ENCODE results near the gene ANTXR2. TPM values are rescaled to one million over a fixed set of nuclear protein-coding genes. Genes with fewer than 3 reads are reported as not detected.

ANTXR2 gene
- total RNA-seq, 1 donor from 2014 or later, result 64.6 TPM

DNA sequence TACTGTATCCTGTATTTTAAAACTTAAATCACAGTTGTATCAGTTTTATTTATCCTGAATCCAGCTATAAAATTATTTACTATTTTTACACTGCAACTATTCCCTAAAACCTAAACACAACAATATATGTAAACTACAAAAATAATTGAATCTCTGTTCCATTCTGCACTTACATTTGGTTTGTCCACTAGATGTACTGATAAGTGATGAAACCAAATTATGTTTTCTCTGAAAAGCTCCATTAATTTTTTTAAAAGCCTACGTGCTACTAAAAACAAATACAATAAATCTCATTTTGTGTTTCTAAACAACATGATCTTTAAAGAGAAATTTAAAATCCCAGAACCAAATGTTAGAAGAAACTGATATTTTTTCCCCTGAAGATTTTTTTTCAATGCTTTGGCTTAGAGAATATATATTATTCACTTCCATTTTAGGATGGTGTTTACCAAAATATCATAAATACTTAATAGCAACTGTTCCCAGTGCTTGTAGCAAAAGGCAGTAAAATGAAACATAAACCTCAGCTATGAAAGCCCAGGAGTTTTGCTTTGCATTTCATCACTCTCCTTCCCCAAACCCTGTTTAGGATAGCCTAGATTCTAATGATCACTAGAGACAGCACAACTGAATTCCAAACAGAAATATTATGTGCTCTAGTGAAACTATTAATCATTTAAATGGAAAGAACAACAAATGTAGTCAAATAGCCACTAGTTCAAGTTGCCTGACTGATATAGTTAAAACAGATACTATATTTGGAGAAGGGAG, 19.7 kb downstream of the ANTXR2 start:
- TF ChIP-seq POLR2A (IDR thresholded peaks at IDR 0.05), result no peak
- TF ChIP-seq, protein P1, sequence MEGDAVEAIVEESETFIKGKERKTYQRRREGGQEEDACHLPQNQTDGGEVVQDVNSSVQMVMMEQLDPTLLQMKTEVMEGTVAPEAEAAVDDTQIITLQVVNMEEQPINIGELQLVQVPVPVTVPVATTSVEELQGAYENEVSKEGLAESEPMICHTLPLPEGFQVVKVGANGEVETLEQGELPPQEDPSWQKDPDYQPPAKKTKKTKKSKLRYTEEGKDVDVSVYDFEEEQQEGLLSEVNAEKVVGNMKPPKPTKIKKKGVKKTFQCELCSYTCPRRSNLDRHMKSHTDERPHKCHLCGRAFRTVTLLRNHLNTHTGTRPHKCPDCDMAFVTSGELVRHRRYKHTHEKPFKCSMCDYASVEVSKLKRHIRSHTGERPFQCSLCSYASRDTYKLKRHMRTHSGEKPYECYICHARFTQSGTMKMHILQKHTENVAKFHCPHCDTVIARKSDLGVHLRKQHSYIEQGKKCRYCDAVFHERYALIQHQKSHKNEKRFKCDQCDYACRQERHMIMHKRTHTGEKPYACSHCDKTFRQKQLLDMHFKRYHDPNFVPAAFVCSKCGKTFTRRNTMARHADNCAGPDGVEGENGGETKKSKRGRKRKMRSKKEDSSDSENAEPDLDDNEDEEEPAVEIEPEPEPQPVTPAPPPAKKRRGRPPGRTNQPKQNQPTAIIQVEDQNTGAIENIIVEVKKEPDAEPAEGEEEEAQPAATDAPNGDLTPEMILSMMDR (IDR thresholded peaks at IDR 0.05), result no peak

DNA sequence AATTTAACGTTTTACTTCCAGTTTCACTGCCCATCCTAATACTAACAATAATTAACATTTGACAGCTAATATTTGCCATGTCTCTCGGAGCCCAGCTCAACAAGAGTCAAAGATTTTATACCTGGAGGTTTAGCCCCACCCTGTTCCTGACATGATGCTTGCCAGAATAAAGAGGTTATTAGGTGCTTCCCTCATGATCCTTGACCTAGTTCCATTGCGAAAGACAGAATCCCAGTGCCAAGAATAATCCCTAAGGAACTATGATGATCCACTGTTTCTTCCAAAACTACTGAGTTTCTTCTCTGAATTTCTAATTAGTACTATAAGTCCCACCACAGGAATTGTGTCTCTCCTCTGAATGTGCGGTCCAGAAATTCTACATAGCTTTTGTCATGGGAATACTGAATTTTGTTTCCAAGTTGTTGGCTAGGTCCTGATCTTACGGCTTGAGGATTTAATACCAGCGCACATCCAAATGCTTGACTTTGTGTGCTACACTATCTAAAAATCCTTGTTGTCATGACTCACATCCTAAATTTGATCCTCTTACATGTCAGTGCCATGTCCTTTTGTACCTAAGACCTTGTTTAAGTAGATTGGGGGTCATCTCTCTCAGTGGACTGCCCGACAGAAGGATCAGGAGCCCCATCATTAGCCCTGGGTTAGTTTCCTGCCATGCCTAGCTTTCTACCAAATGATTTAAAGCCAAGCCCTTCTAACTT, 23.1 kb downstream of the ANTXR2 start:
- Histone ChIP-seq H3K27ac (peak overlapping the region; percentile 30), H3K9me3 (no peaks in the 10 kb centered on the region), H3K36me3 (peaks cover 0 to 3% of the 10 kb centered on the region in 2 donors), H3K4me1 (peaks cover 26% of the 10 kb centered on the region), H3K27me3 (no peaks in the 10 kb centered on the region), H3K4me3 (no peak overlapping the region)
- TF ChIP-seq, protein P1 (IDR thresholded peaks at IDR 0.05), result no peak
- no peak for TF ChIP-seq POLR2A (IDR thresholded peaks at IDR 0.05)
- no peak for TF ChIP-seq POLR2AphosphoS5 (IDR thresholded peaks at IDR 0.05; ENCODE audit: insufficient read depth in 1 of 2, low read depth in 1 of 2)
- DNase-seq (ENCODE audit: extremely low spot score in 2 of 2), result no peak
- intact Hi-C loops (cut with DNase I), result no loop called here

More for the DNA sequence above, 19.7 kb downstream of the ANTXR2 start:
- Histone ChIP-seq H3K36me3 (peaks cover 0 to 6% of the 10 kb centered on the region in 2 donors), H3K4me3 (no peak overlapping the region), H3K9me3 (no peaks in the 10 kb centered on the region), H3K27me3 (no peaks in the 10 kb centered on the region), H3K4me1 (peaks cover 14% of the 10 kb centered on the region), H3K27ac (no peak overlapping the region)
- intact Hi-C loops (cut with DNase I), result no loop called here
- no peak for DNase-seq (ENCODE audit: extremely low spot score in 2 of 2)

DNA sequence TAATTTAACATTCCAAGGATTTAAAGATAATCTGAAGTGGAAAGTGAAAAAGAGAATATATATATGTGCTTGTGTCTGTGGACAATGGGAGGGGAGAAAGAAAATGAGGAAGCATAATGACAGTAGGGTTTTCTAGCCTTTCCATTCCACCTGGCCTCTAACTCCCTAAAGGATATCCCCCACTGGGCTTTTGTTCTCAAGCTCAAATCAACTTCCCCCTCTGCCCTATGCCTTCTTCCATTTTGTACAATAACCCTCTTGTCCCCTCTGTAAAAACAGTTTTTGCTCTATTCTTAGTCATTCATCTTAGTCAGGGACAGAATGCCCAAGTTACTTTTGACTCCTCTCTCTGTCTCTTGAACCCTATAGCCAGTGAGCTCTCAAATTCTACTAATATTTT, 23.6 kb downstream of the ANTXR2 start:
- no peak for TF ChIP-seq POLR2AphosphoS5 (IDR thresholded peaks at IDR 0.05; ENCODE audit: insufficient read depth in 1 of 2, low read depth in 1 of 2)
- TF ChIP-seq POLR2A (IDR thresholded peaks at IDR 0.05), result no peak
- TF ChIP-seq, protein P1 (IDR thresholded peaks at IDR 0.05), result no peak
- intact Hi-C loops (cut with DNase I), result no loop called here
- Histone ChIP-seq H3K36me3 (no peaks in the 10 kb centered on the region), H3K27ac (peak overlapping the region; percentile 30), H3K4me1 (peaks cover 26% of the 10 kb centered on the region), H3K9me3 (no peaks in the 10 kb centered on the region), H3K4me3 (no peak overlapping the region), H3K27me3 (no peaks in the 10 kb centered on the region)
- no peak for DNase-seq (ENCODE audit: extremely low spot score in 2 of 2)

DNA sequence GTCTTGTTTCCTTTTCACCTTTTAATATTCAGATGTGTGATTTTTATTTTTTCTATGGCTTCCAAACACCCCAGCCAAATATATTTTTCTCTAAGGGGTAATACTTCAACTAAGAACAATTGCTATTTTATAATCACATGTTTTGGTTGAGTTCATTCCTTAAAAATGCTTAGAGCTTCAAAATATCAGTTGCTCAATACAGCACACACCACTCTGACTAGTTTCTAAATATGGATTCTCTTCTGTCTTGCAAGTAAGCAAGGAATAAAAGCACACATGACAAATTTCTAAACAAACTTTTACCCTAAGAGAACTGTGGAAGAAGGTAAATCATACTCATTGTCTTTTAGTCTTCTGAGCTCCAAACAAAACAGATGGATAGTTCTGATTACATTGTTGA, 27.2 kb downstream of the ANTXR2 start:
- H3K4me3 ChIP-seq, result no peak overlapping the region
- H3K36me3 ChIP-seq, result no peaks in the 10 kb centered on the region
- H3K9me3 ChIP-seq, result no peaks in the 10 kb centered on the region
- no peak for DNase-seq (ENCODE audit: extremely low spot score in 2 of 2)
- peaks cover 33% of the 10 kb centered on the region for H3K4me1 ChIP-seq
- intact Hi-C loops (cut with DNase I), result no loop called here
- H3K27me3 ChIP-seq, result no peaks in the 10 kb centered on the region
- H3K27ac ChIP-seq, result peak overlapping the region; percentile 68
- TF ChIP-seq POLR2AphosphoS5 (IDR thresholded peaks at IDR 0.05; ENCODE audit: insufficient read depth in 1 of 2, low read depth in 1 of 2), result peak; percentile 25 to 44
- TF ChIP-seq, protein P1 (IDR thresholded peaks at IDR 0.05), result no peak

- peak overlapping the region; percentile 48 for H3K27ac ChIP-seq
- no peaks in the 10 kb centered on the region for H3K36me3 ChIP-seq
- H3K9me3 ChIP-seq, result no peaks in the 10 kb centered on the region
- TF ChIP-seq, protein P1 (IDR thresholded peaks at IDR 0.05), result no peak
- TF ChIP-seq POLR2AphosphoS5 (IDR thresholded peaks at IDR 0.05; ENCODE audit: insufficient read depth in 1 of 2, low read depth in 1 of 2), result no peak
- no peak for TF ChIP-seq POLR2A (IDR thresholded peaks at IDR 0.05)
- H3K4me3 ChIP-seq, result no peak overlapping the region
- intact Hi-C loops (cut with DNase I), result no loop called here
- DNase-seq (ENCODE audit: extremely low spot score in 2 of 2), result no peak
- H3K27me3 ChIP-seq, result no peaks in the 10 kb centered on the region
- peaks cover 19% of the 10 kb centered on the region for H3K4me1 ChIP-seq
Measured at GRCh38 chr4:80043541-80043940, 29.5 kb downstream of the ANTXR2 start.

Measured in vagina (tissue), 2 donors.